Fibroblast of lung (primary cell): ENCODE data around the gene PRDM16. TPM values are rescaled to one million over a fixed set of nuclear protein-coding genes. Genes with fewer than 3 reads are reported as not detected.

Source experiments
- DNase-seq, 2 donors: peaks; one replicate each; pipeline versions ENCODE4 v3.0.0 to v3.0.0-alpha.2; 2010; ENCODE audit warnings: low read depth in 2 of 2
- H2AFZ ChIP-seq: 2 replicates; pipeline ENCODE4 v1.5.1; 2012; ENCODE audit warnings: low read length, control low read depth, inconsistent platforms
- H3K27ac ChIP-seq: 2 replicates; pipeline ENCODE4 v1.5.1; 2011; ENCODE audit warnings: low read length, control low read depth; ENCODE audit not compliant: insufficient read depth
- H3K27me3 ChIP-seq: 2 replicates; pipeline ENCODE4 v1.5.1; 2011; ENCODE audit warnings: mild to moderate bottlenecking, low read length; ENCODE audit not compliant: control insufficient read depth, insufficient read depth
- H3K36me3 ChIP-seq: 2 replicates; pipeline ENCODE4 v1.5.1; 2011; ENCODE audit warnings: low read length; ENCODE audit not compliant: control insufficient read depth, insufficient read depth
- H3K4me1 ChIP-seq: 2 replicates; pipeline ENCODE4 v1.5.1; 2011; ENCODE audit warnings: low read length; ENCODE audit not compliant: control insufficient read depth, insufficient read depth; ENCODE audit errors: extremely low read depth
- H3K4me2 ChIP-seq: 2 replicates; pipeline ENCODE4 v1.5.1; 2011; ENCODE audit warnings: low read length, control low read depth; ENCODE audit not compliant: insufficient read depth; ENCODE audit errors: extremely low read depth
- H3K4me3 ChIP-seq, 4 experiments: fragments of 200-600 bp in 1 of 4; sonication (generic) in 1 of 4; replicated peaks in 1 of 4; 2 replicates each; pipeline ENCODE4 v1.5.1; 2011 to 2016; ENCODE audit warnings: low read length in 4 of 4, low read depth in 3 of 4, mild to moderate bottlenecking in 3 of 4, control low read depth in 2 of 4, inconsistent platforms in 1 of 4, mixed read lengths in 1 of 4; ENCODE audit not compliant: insufficient read depth in 1 of 4; ENCODE audit errors: control extremely low read depth in 1 of 4
- H3K79me2 ChIP-seq: 2 replicates; pipeline ENCODE4 v1.5.1; 2012; ENCODE audit warnings: mild to moderate bottlenecking, low read length, inconsistent platforms; ENCODE audit not compliant: control insufficient read depth, insufficient read depth
- H3K9ac ChIP-seq: 2 replicates; pipeline ENCODE4 v1.5.1; 2011; ENCODE audit warnings: mild to moderate bottlenecking, low read length, control low read depth; ENCODE audit not compliant: insufficient read depth
- H3K9me3 ChIP-seq: 2 replicates; pipeline ENCODE4 v1.5.1; 2012; ENCODE audit warnings: low read depth, low read length; ENCODE audit not compliant: control insufficient read depth, insufficient read depth
- H4K20me1 ChIP-seq: 2 replicates; pipeline ENCODE4 v1.5.1; 2011; ENCODE audit warnings: low read length; ENCODE audit not compliant: control insufficient read depth, insufficient read depth; ENCODE audit errors: extremely low read depth
- EZH2 ChIP-seq: IDR thresholded peaks from 2 replicates; pipeline ENCODE4 v1.5.1; 2012; ENCODE audit warnings: low read length, control low read depth, mild to moderate bottlenecking; ENCODE audit errors: missing control alignments
- polyA plus RNA-seq, 2 donors: library from polyadenylated mRNA; depleted of rRNA in 1 of 2; stranded (reverse) in 1 of 2; unstranded in 1 of 2; fragments of >200 nt; gene quantifications; 2 replicates each; pipeline ENCODE4 v1.2.1, GENCODE V29; 2011 to 2012; ENCODE audit warnings: missing spikeins in 1 of 2
- total RNA-seq: library from RNA; depleted of rRNA; stranded (reverse); fragments of >200 nt; gene quantifications from 2 replicates; pipeline ENCODE4 v1.2.1, GENCODE V29; 2014
- TF ChIP-seq, protein P1 (sequence below), 2 donors: IDR thresholded peaks in 1 of 2; conservative IDR thresholded peaks in 1 of 2; 1 replicate in 1 of 2; 2 replicates in 1 of 2; pipeline ENCODE4 v1.5.1; 2011 to 2012; ENCODE audit warnings: low read length in 2 of 2, control low read depth in 1 of 2, inconsistent platforms in 1 of 2, low read depth in 1 of 2, mild to moderate bottlenecking in 1 of 2

Gene PRDM16
- total and polyA plus RNA-seq, 2 donors (not counting 1 experiment from before 2014, with no cell fraction given): 0.30 to 1.8 TPM

- H3K4me2 ChIP-seq: no peak overlapping the region
- H2AFZ ChIP-seq: no peak overlapping the region
- TF ChIP-seq EZH2: no peak
- TF ChIP-seq, protein P1, sequence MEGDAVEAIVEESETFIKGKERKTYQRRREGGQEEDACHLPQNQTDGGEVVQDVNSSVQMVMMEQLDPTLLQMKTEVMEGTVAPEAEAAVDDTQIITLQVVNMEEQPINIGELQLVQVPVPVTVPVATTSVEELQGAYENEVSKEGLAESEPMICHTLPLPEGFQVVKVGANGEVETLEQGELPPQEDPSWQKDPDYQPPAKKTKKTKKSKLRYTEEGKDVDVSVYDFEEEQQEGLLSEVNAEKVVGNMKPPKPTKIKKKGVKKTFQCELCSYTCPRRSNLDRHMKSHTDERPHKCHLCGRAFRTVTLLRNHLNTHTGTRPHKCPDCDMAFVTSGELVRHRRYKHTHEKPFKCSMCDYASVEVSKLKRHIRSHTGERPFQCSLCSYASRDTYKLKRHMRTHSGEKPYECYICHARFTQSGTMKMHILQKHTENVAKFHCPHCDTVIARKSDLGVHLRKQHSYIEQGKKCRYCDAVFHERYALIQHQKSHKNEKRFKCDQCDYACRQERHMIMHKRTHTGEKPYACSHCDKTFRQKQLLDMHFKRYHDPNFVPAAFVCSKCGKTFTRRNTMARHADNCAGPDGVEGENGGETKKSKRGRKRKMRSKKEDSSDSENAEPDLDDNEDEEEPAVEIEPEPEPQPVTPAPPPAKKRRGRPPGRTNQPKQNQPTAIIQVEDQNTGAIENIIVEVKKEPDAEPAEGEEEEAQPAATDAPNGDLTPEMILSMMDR (conservative IDR thresholded peaks at IDR 0.05 in 1 of 2, IDR thresholded peaks at IDR 0.05 in 1 of 2; ENCODE audit: low read depth in 1 of 2, low read length in 2 of 2): no peak
- no peak overlapping the region for H3K4me3 ChIP-seq
- H4K20me1 ChIP-seq: no peaks in the 10 kb centered on the region
- H3K79me2 ChIP-seq: no peaks in the 10 kb centered on the region
- H3K4me1 ChIP-seq: no peaks in the 10 kb centered on the region
- no peak for DNase-seq
- no peak overlapping the region for H3K9ac ChIP-seq
- H3K9me3 ChIP-seq: no peaks in the 10 kb centered on the region
- no peak overlapping the region for H3K27ac ChIP-seq
- H3K36me3 ChIP-seq: no peaks in the 10 kb centered on the region
- H3K27me3 ChIP-seq: no peaks in the 10 kb centered on the region
Measured at GRCh38 chr1:3159121-3159520, 90.1 kb downstream of the PRDM16 start.

- TF ChIP-seq, protein P1 (conservative IDR thresholded peaks at IDR 0.05 in 1 of 2, IDR thresholded peaks at IDR 0.05 in 1 of 2; ENCODE audit: low read depth in 1 of 2, low read length in 2 of 2): no peak
- TF ChIP-seq EZH2: no peak
- Histone ChIP-seq H3K9ac (no peak overlapping the region), H3K4me2 (no peak overlapping the region), H3K9me3 (no peaks in the 10 kb centered on the region), H3K4me3 (no peak overlapping the region), H3K27ac (no peak overlapping the region), H4K20me1 (no peaks in the 10 kb centered on the region), H3K36me3 (no peaks in the 10 kb centered on the region), H2AFZ (no peak overlapping the region), H3K79me2 (no peaks in the 10 kb centered on the region), H3K27me3 (no peaks in the 10 kb centered on the region), H3K4me1 (no peaks in the 10 kb centered on the region)
- no peak for DNase-seq
Measured at GRCh38 chr1:3159996-3160395, 91.0 kb downstream of the PRDM16 start.

DNA sequence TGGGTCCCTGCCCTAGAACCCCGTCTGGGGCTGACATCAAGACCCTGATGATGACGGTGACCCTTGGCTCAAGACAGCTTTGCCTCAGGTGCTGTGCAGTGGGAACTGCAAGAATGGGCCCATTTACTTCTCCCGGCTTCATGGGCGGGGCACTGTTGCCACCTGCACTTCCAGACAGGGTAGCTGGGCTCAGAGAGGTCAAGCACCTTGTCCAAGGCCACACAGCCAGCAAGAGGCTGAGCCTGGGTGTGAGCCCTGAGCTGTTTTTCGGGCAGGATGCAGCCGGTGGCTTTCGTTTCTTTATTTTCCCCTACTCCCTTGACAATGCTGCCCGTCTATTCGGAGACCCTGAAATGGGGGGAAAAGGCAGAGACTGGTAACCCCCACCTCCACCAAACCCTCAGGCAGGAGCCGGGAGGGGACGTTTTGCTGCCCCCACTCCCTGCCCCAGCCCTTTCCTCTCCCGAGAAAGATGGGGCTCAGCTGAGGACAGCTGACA lies 91.7 kb downstream of the PRDM16 start:
- DNase-seq: no peak
- no peaks in the 10 kb centered on the region for H3K27me3 ChIP-seq
- H3K4me3 ChIP-seq: no peak overlapping the region
- no peak overlapping the region for H2AFZ ChIP-seq
- no peaks in the 10 kb centered on the region for H3K4me1 ChIP-seq
- H3K36me3 ChIP-seq: no peaks in the 10 kb centered on the region
- H3K9me3 ChIP-seq: no peaks in the 10 kb centered on the region
- no peak overlapping the region for H3K9ac ChIP-seq
- H4K20me1 ChIP-seq: no peaks in the 10 kb centered on the region
- no peaks in the 10 kb centered on the region for H3K79me2 ChIP-seq
- TF ChIP-seq EZH2: no peak
- TF ChIP-seq, protein P1 (conservative IDR thresholded peaks at IDR 0.05 in 1 of 2, IDR thresholded peaks at IDR 0.05 in 1 of 2; ENCODE audit: low read depth in 1 of 2, low read length in 2 of 2): no peak
- no peak overlapping the region for H3K27ac ChIP-seq
- H3K4me2 ChIP-seq: no peak overlapping the region
